Mesendoderm (in vitro differentiated cells): ENCODE results near the gene PRPS1.
"Not testable (repeated sequence)": the region's sequence is repeated elsewhere in the genome, so short reads cannot be mapped to it uniquely, and the experiment has no call there.

Experiments used
- DNase-seq: peaks from one replicate; pipeline ENCODE4 v3.0.0; 2013
- H2AK5ac ChIP-seq: 2 replicates; pipeline ENCODE4 v1.6.1; 2013; ENCODE audit warnings: low read length, inconsistent platforms
- H2BK120ac ChIP-seq: 2 replicates; pipeline ENCODE4 v1.6.1; 2013; ENCODE audit warnings: low read depth, mild to moderate bottlenecking, low read length, moderate library complexity, mixed read lengths
- H2BK15ac ChIP-seq: replicated peaks from 2 replicates; pipeline ENCODE4 v1.6.1; 2013; ENCODE audit warnings: low read depth, mild to moderate bottlenecking, moderate library complexity
- H2BK5ac ChIP-seq: 2 replicates; pipeline ENCODE4 v1.6.1; 2013; ENCODE audit warnings: low read length, inconsistent platforms
- H3K18ac ChIP-seq: 2 replicates; pipeline ENCODE4 v1.6.1; 2013; ENCODE audit warnings: mild to moderate bottlenecking, low read length, mixed read lengths
- H3K23ac ChIP-seq: one replicate; pipeline ENCODE4 v1.6.1; 2013; ENCODE audit warnings: low read length
- H3K27ac ChIP-seq: 2 replicates; pipeline ENCODE4 v1.5.1; 2013; ENCODE audit warnings: low read depth, mild to moderate bottlenecking, inconsistent platforms, low read length, moderate library complexity
- H3K27me3 ChIP-seq: 2 replicates; pipeline ENCODE4 v1.6.1; 2013; ENCODE audit warnings: low read length, control low read depth, mild to moderate bottlenecking, inconsistent platforms; ENCODE audit not compliant: insufficient read depth, poor library complexity
- H3K36me3 ChIP-seq: 2 replicates; pipeline ENCODE4 v1.6.1; 2013; ENCODE audit warnings: low read length, inconsistent platforms; ENCODE audit not compliant: control insufficient read depth, insufficient read depth
- H3K4ac ChIP-seq: one replicate; pipeline ENCODE4 v1.6.1; 2013; ENCODE audit warnings: low read depth, mild to moderate bottlenecking, low read length, moderate library complexity
- H3K4me1 ChIP-seq: 2 replicates; pipeline ENCODE4 v1.6.1; 2013; ENCODE audit warnings: low read depth, low read length, inconsistent platforms; ENCODE audit not compliant: control insufficient read depth
- H3K4me2 ChIP-seq: 2 replicates; pipeline ENCODE4 v1.6.1; 2013; ENCODE audit warnings: low read length
- H3K4me3 ChIP-seq: 2 replicates; pipeline ENCODE4 v1.5.1; 2013; ENCODE audit warnings: mild to moderate bottlenecking, low read length
- H3K56ac ChIP-seq: one replicate; pipeline ENCODE4 v1.6.1; 2013; ENCODE audit warnings: low read length
- H3K79me1 ChIP-seq: 2 replicates; pipeline ENCODE4 v1.6.1; 2013; ENCODE audit warnings: low read length, inconsistent platforms
- H3K79me2 ChIP-seq: 2 replicates; pipeline ENCODE4 v1.6.1; 2013; ENCODE audit warnings: mild to moderate bottlenecking, low read length; ENCODE audit not compliant: control insufficient read depth, insufficient read depth
- H3K9ac ChIP-seq: 2 replicates; pipeline ENCODE4 v1.6.1; 2013; ENCODE audit warnings: low read length, inconsistent platforms
- H4K5ac ChIP-seq: one replicate; pipeline ENCODE4 v1.6.1; 2013; ENCODE audit warnings: low read length
- H4K8ac ChIP-seq: one replicate; pipeline ENCODE4 v1.6.1; 2013; ENCODE audit warnings: low read depth, mild to moderate bottlenecking, control low read depth, low read length, moderate library complexity
- WGBS: extraction: QIAGEN DNeasy Blood & Tissue Kit; methylation state at CpG from one replicate; pipeline ENCODE4 v1.1.7; 2013; ENCODE audit warnings: low lambda C conversion rate, missing lambda C conversion rate; ENCODE audit not compliant: insufficient coverage; ENCODE audit errors: extremely low coverage; 5-methylcytosine and 5-hydroxymethylcytosine counted together

The PRPS1 gene

GRCh38 chrX:107685586-107685985, 57.3 kb downstream of the PRPS1 start:
- not testable (repeated sequence) for H3K4me2 ChIP-seq, H3K23ac ChIP-seq, H3K9ac ChIP-seq, H3K4ac ChIP-seq, H4K5ac ChIP-seq, H3K18ac ChIP-seq, H3K79me1 ChIP-seq, H2BK120ac ChIP-seq, DNase-seq, H3K56ac ChIP-seq, H3K27ac ChIP-seq, H3K27me3 ChIP-seq, H4K8ac ChIP-seq, H3K79me2 ChIP-seq, H3K4me3 ChIP-seq, H3K4me1 ChIP-seq, H2BK15ac ChIP-seq, H3K36me3 ChIP-seq, H2AK5ac ChIP-seq, H2BK5ac ChIP-seq
- no CpG with 5 or more reads among the region's 9 CpGs for WGBS

GRCh38 chrX:107686026-107686425, 57.7 kb downstream of the PRPS1 start:
- H3K4me1 ChIP-seq = no peaks in the 10 kb centered on the region

GRCh38 chrX:107686792-107687191, 58.5 kb downstream of the PRPS1 start:
- no peaks in the 10 kb centered on the region for H3K27me3 ChIP-seq
- H3K23ac ChIP-seq = no peak overlapping the region
- H3K4me2 ChIP-seq = no peak overlapping the region
- H3K9ac ChIP-seq = no peak overlapping the region
- H4K5ac ChIP-seq = no peak overlapping the region
- H3K79me2 ChIP-seq = no peaks in the 10 kb centered on the region
- WGBS = no CpG with 5 or more reads among the region's 3 CpGs
- H3K36me3 ChIP-seq = no peaks in the 10 kb centered on the region
- H3K79me1 ChIP-seq = no peaks in the 10 kb centered on the region
- no peak overlapping the region for H4K8ac ChIP-seq
- no peak overlapping the region for H3K4me3 ChIP-seq
- H3K27ac ChIP-seq = no peak overlapping the region
- no peak overlapping the region for H3K56ac ChIP-seq
- H3K4ac ChIP-seq = no peak overlapping the region
- H2BK120ac ChIP-seq = no peak overlapping the region
- H2BK5ac ChIP-seq = no peak overlapping the region
- H2BK15ac ChIP-seq = no peak overlapping the region
- H2AK5ac ChIP-seq = no peak overlapping the region
- H3K18ac ChIP-seq = no peak overlapping the region
- H3K4me1 ChIP-seq = no peaks in the 10 kb centered on the region
- no peak for DNase-seq

More at GRCh38 chrX:107686026-107686425, 57.7 kb downstream of the PRPS1 start:
- Histone ChIP-seq H3K79me1 (no peaks in the 10 kb centered on the region), H3K56ac (no peak overlapping the region), H4K5ac (no peak overlapping the region), H3K9ac (no peak overlapping the region), H3K36me3 (no peaks in the 10 kb centered on the region), H3K27me3 (no peaks in the 10 kb centered on the region), H2BK15ac (no peak overlapping the region), H3K79me2 (no peaks in the 10 kb centered on the region), H2AK5ac (no peak overlapping the region), H2BK5ac (no peak overlapping the region), H3K4me3 (no peak overlapping the region), H3K4me2 (no peak overlapping the region), H3K27ac (no peak overlapping the region), H2BK120ac (no peak overlapping the region), H3K18ac (no peak overlapping the region), H3K4ac (no peak overlapping the region), H3K23ac (no peak overlapping the region), H4K8ac (no peak overlapping the region)
- no CpG with 5 or more reads among the region's 3 CpGs for WGBS
- no peak for DNase-seq

- no peak overlapping the region for H3K9ac ChIP-seq
These were observed 59.1 kb downstream of the PRPS1 start for GRCh38 chrX:107687445-107687844.

GRCh38 chrX:107691024-107691448, 62.7 kb downstream of the PRPS1 start:
- Histone ChIP-seq H2AK5ac (no peak overlapping the region), H3K79me2 (no peaks in the 10 kb centered on the region), H3K9ac (no peak overlapping the region), H3K4me2 (no peak overlapping the region), H2BK120ac (no peak overlapping the region), H3K27ac (no peak overlapping the region), H3K18ac (no peak overlapping the region), H3K4me3 (no peak overlapping the region), H3K27me3 (no peaks in the 10 kb centered on the region), H3K56ac (no peak overlapping the region), H2BK5ac (no peak overlapping the region), H4K5ac (no peak overlapping the region), H4K8ac (no peak overlapping the region), H3K23ac (no peak overlapping the region), H3K4ac (no peak overlapping the region), H2BK15ac (no peak overlapping the region), H3K79me1 (no peaks in the 10 kb centered on the region), H3K4me1 (no peaks in the 10 kb centered on the region), H3K36me3 (no peaks in the 10 kb centered on the region)
- no peak for DNase-seq
- no CpG with 5 or more reads among the region's 5 CpGs for WGBS

More at GRCh38 chrX:107687445-107687844, 59.1 kb downstream of the PRPS1 start:
- Histone ChIP-seq H2BK5ac (no peak overlapping the region), H3K4me3 (no peak overlapping the region), H3K4me1 (no peaks in the 10 kb centered on the region), H3K79me1 (no peaks in the 10 kb centered on the region), H3K18ac (no peak overlapping the region), H3K4ac (no peak overlapping the region), H3K27me3 (no peaks in the 10 kb centered on the region), H2BK15ac (no peak overlapping the region), H4K5ac (no peak overlapping the region), H3K27ac (no peak overlapping the region), H4K8ac (no peak overlapping the region), H3K4me2 (no peak overlapping the region), H2AK5ac (no peak overlapping the region), H3K56ac (no peak overlapping the region), H2BK120ac (no peak overlapping the region), H3K23ac (no peak overlapping the region), H3K36me3 (no peaks in the 10 kb centered on the region), H3K79me2 (no peaks in the 10 kb centered on the region)
- WGBS = no CpG with 5 or more reads among the region's 3 CpGs
- no peak for DNase-seq

- H3K23ac ChIP-seq = no peak overlapping the region
- H3K9ac ChIP-seq = no peak overlapping the region
- no peak overlapping the region for H3K56ac ChIP-seq
- no peak overlapping the region for H2BK5ac ChIP-seq
- H2BK120ac ChIP-seq = no peak overlapping the region
- no peaks in the 10 kb centered on the region for H3K4me1 ChIP-seq
- H2AK5ac ChIP-seq = no peak overlapping the region
- no peak overlapping the region for H2BK15ac ChIP-seq
- no peaks in the 10 kb centered on the region for H3K36me3 ChIP-seq
- H3K4me3 ChIP-seq = no peak overlapping the region
- H3K79me2 ChIP-seq = no peaks in the 10 kb centered on the region
- no peak overlapping the region for H3K27ac ChIP-seq
- H4K8ac ChIP-seq = no peak overlapping the region
- no peak for DNase-seq
- no peak overlapping the region for H3K4ac ChIP-seq
- H4K5ac ChIP-seq = no peak overlapping the region
- H3K79me1 ChIP-seq = no peaks in the 10 kb centered on the region
- H3K18ac ChIP-seq = no peak overlapping the region
- H3K27me3 ChIP-seq = no peaks in the 10 kb centered on the region
- no CpG with 5 or more reads among the region's 2 CpGs for WGBS
- H3K4me2 ChIP-seq = no peak overlapping the region
These were observed 71.3 kb downstream of the PRPS1 start for GRCh38 chrX:107699616-107700015.
